ENCODE measurements around the gene PPP1R2.

The PPP1R2 gene

GRCh38 chr3:195467641-195468390, 75.3 kb downstream of the PPP1R2 start:
- no peak overlapping the region for H3K4me2 ChIP-seq (ENCODE audit: low read length)
- H3K79me2 ChIP-seq: no peaks in the 10 kb centered on the region
- no peak overlapping the region for H3K4me3 ChIP-seq (ENCODE audit: low read depth, low read length)
- no peaks in the 10 kb centered on the region for H3K36me3 ChIP-seq (ENCODE audit: control insufficient read depth, insufficient read depth, low read length)
- H3K9ac ChIP-seq: no peak overlapping the region
- no peak overlapping the region for H2AFZ ChIP-seq
- no peaks in the 10 kb centered on the region for H3K4me1 ChIP-seq
- H3K27me3 ChIP-seq (ENCODE audit: control insufficient read depth, insufficient read depth, low read length): no peaks in the 10 kb centered on the region
- TF ChIP-seq CTCF (IDR thresholded peaks at IDR 0.05): no peak
- H3K9me3 ChIP-seq (ENCODE audit: control insufficient read depth, low read length): no peaks in the 10 kb centered on the region
- no peak overlapping the region for H3K27ac ChIP-seq

GRCh38 chr3:195466251-195466650, 76.9 kb downstream of the PPP1R2 start:
- Histone ChIP-seq H3K4me3 (ENCODE audit: low read depth, low read length) (no peak overlapping the region), H3K36me3 (ENCODE audit: control insufficient read depth, insufficient read depth, low read length) (no peaks in the 10 kb centered on the region), H3K79me2 (no peaks in the 10 kb centered on the region), H3K4me1 (no peaks in the 10 kb centered on the region), H2AFZ (no peak overlapping the region), H3K4me2 (ENCODE audit: low read length) (no peak overlapping the region), H3K27me3 (ENCODE audit: control insufficient read depth, insufficient read depth, low read length) (no peaks in the 10 kb centered on the region), H3K9me3 (ENCODE audit: control insufficient read depth, low read length) (no peaks in the 10 kb centered on the region), H3K27ac (no peak overlapping the region), H3K9ac (no peak overlapping the region)
- TF ChIP-seq CTCF (IDR thresholded peaks at IDR 0.05): no peak

Data from parathyroid adenoma (tissue), 2 donors.